H1 (cell line): ENCODE measurements around the gene OGFR. TPM values are rescaled to one million over a fixed set of nuclear protein-coding genes. Genes with fewer than 3 reads are reported as not detected.

ENCODE experiments used
- CTCF ChIA-PET: fragments of 300-600 bp; sonication (Branson Sonifier 250); formaldehyde crosslinking; loops from one replicate; lab custom pipeline; 2021; ENCODE audit not compliant: partially characterized antibody; lab: Charles Lee
- POLR2A ChIA-PET: fragments of 300-600 bp; sonication (Branson Sonifier 250); formaldehyde crosslinking; loops from one replicate; lab custom pipeline; 2021; ENCODE audit warnings: inconsistent platforms; ENCODE audit not compliant: partially characterized antibody; lab: Charles Lee
- DNase-seq, 2 experiments: peaks; one replicate each; pipeline versions ENCODE4 v3.0.0 to v3.0.0-alpha.2; 2010 to 2022; ENCODE audit warnings: low spot score in 2 of 2, low read depth in 1 of 2, mixed read lengths in 1 of 2
- FAIRE-seq: peaks from 2 replicates; lab custom pipeline; 2011; peaks lifted over from hg19 to GRCh38; lab: Jason Lieb, UNC
- H2AFZ ChIP-seq: 2 replicates; pipeline ENCODE4 v1.8.1; 2012; ENCODE audit warnings: low read length, inconsistent platforms
- H2AK5ac ChIP-seq: 2 replicates; pipeline ENCODE4 v1.6.1; 2013; ENCODE audit warnings: low read depth, low read length
- H2BK120ac ChIP-seq: replicated peaks from 2 replicates; pipeline ENCODE3; 2013; ENCODE audit warnings: low read depth, low read length, inconsistent platforms
- H2BK12ac ChIP-seq: 2 replicates; pipeline ENCODE4 v1.6.1; 2013; ENCODE audit warnings: low read depth, low read length
- H2BK15ac ChIP-seq: 2 replicates; pipeline ENCODE4 v1.6.1; 2013; ENCODE audit warnings: low read length
- H2BK20ac ChIP-seq: 2 replicates; pipeline ENCODE4 v1.6.1; 2013; ENCODE audit warnings: low read length
- H2BK5ac ChIP-seq: 2 replicates; pipeline ENCODE4 v1.6.1; 2013; ENCODE audit warnings: low read depth, low read length
- H3K14ac ChIP-seq: 2 replicates; pipeline ENCODE4 v1.6.1; 2013; ENCODE audit warnings: inconsistent platforms; ENCODE audit not compliant: insufficient read length
- H3K18ac ChIP-seq: 2 replicates; pipeline ENCODE4 v1.6.1; 2013; ENCODE audit warnings: low read length; ENCODE audit errors: extremely low read depth
- H3K23ac ChIP-seq: 2 replicates; pipeline ENCODE4 v1.6.1; 2013; ENCODE audit warnings: inconsistent platforms; ENCODE audit not compliant: insufficient read length
- H3K23me2 ChIP-seq: 2 replicates; pipeline ENCODE4 v1.6.1; 2013; ENCODE audit warnings: low read depth, low read length
- H3K27ac ChIP-seq: 2 replicates; pipeline ENCODE4 v1.6.1; 2011; ENCODE audit warnings: low read depth, low read length, inconsistent platforms
- H3K27me3 ChIP-seq, 4 experiments: replicated peaks in 1 of 4; 1 replicate in 1 of 4; 2 replicates in 3 of 4; pipeline versions ENCODE4 v1.6.1 to v1.8.1; 2011 to 2013; ENCODE audit warnings: low read length in 3 of 4, mild to moderate bottlenecking in 3 of 4, inconsistent platforms in 2 of 4, mixed read lengths in 2 of 4, moderate library complexity in 1 of 4; ENCODE audit not compliant: control insufficient read depth in 3 of 4, insufficient read depth in 3 of 4; ENCODE audit errors: extremely low read depth in 1 of 4
- H3K36me3 ChIP-seq, 4 experiments: 2 replicates each; pipeline versions ENCODE4 v1.6.1 to v1.8.1; 2011 to 2013; ENCODE audit warnings: mild to moderate bottlenecking in 4 of 4, low read length in 3 of 4, moderate library complexity in 2 of 4, control low read depth in 1 of 4, inconsistent platforms in 1 of 4; ENCODE audit not compliant: insufficient read depth in 4 of 4, control insufficient read depth in 2 of 4
- H3K4ac ChIP-seq: replicated peaks from 2 replicates; pipeline ENCODE3; 2013; ENCODE audit warnings: low read length, low read depth, mixed read lengths, inconsistent platforms; ENCODE audit not compliant: insufficient read length
- H3K4me1 ChIP-seq, 4 experiments: replicated peaks in 1 of 4; 1 replicate in 1 of 4; 2 replicates in 3 of 4; pipeline versions ENCODE4 v1.6.1 to v1.8.1; 2011 to 2013; ENCODE audit warnings: low read length in 3 of 4, inconsistent platforms in 2 of 4, mixed read lengths in 1 of 4; ENCODE audit not compliant: insufficient read depth in 4 of 4, control insufficient read depth in 3 of 4
- H3K4me2 ChIP-seq, 2 experiments: 2 replicates each; pipeline versions ENCODE4 v1.6.1 to v1.8.1; 2011 to 2013; ENCODE audit warnings: low read depth in 2 of 2, low read length in 2 of 2, control low read depth in 1 of 2, inconsistent platforms in 1 of 2, mild to moderate bottlenecking in 1 of 2; ENCODE audit not compliant: insufficient read depth in 1 of 2
- H3K4me3 ChIP-seq, 4 experiments: fragments of 200-600, 300-600 bp in 1 of 4; sonication (generic), shearing (Covaris generic), sonication (Bioruptor Twin) in 1 of 4; 2 replicates each; pipeline versions ENCODE4 v1.5.1 to v1.8.1; 2011 to 2016; ENCODE audit warnings: low read length in 4 of 4, low read depth in 3 of 4, control low read depth in 2 of 4, inconsistent platforms in 2 of 4, mild to moderate bottlenecking in 2 of 4, mixed read lengths in 1 of 4, moderate library complexity in 1 of 4; ENCODE audit not compliant: insufficient read depth in 2 of 4; ENCODE audit errors: extremely low read depth in 1 of 4
- H3K56ac ChIP-seq: replicated peaks from 2 replicates; pipeline ENCODE3; 2013; ENCODE audit warnings: low read depth, mild to moderate bottlenecking, mixed read lengths, low read length, inconsistent platforms; ENCODE audit not compliant: insufficient read length
- H3K79me1 ChIP-seq: 2 replicates; pipeline ENCODE4 v1.6.1; 2013; ENCODE audit warnings: low read depth, low read length, control low read depth
- H3K79me2 ChIP-seq, 2 experiments: 2 replicates each; pipeline versions ENCODE4 v1.6.1 to v1.8.1; 2012 to 2013; ENCODE audit warnings: low read length in 2 of 2, mild to moderate bottlenecking in 2 of 2, inconsistent platforms in 1 of 2; ENCODE audit not compliant: insufficient read depth in 2 of 2, control insufficient read depth in 1 of 2
- H3K9ac ChIP-seq, 4 experiments: replicated peaks in 1 of 4; 1 replicate in 1 of 4; 2 replicates in 3 of 4; pipeline versions ENCODE4 v1.6.1 to v1.8.1; 2011 to 2013; ENCODE audit warnings: low read depth in 3 of 4, low read length in 3 of 4, control low read depth in 2 of 4, mild to moderate bottlenecking in 2 of 4, moderate library complexity in 2 of 4, inconsistent platforms in 1 of 4; ENCODE audit errors: extremely low read depth in 1 of 4
- H3K9me3 ChIP-seq, 2 experiments: 2 replicates each; pipeline versions ENCODE4 v1.6.1 to v1.8.1; 2012 to 2013; ENCODE audit warnings: mild to moderate bottlenecking in 2 of 2, moderate library complexity in 2 of 2, control low read depth in 1 of 2, inconsistent platforms in 1 of 2, low read depth in 1 of 2, low read length in 1 of 2, mixed read lengths in 1 of 2; ENCODE audit not compliant: insufficient read depth in 2 of 2
- H4K20me1 ChIP-seq, 2 experiments: replicated peaks in 1 of 2; 2 replicates each; pipeline versions ENCODE3 to v1.8.1; 2011 to 2013; ENCODE audit warnings: inconsistent platforms in 2 of 2, low read length in 2 of 2, mild to moderate bottlenecking in 1 of 2; ENCODE audit not compliant: insufficient read depth in 2 of 2, control insufficient read depth in 1 of 2
- H4K5ac ChIP-seq: 2 replicates; pipeline ENCODE4 v1.6.1; 2013; ENCODE audit warnings: low read length, low read depth, mixed read lengths, inconsistent platforms; ENCODE audit not compliant: insufficient read length
- H4K8ac ChIP-seq: 2 replicates; pipeline ENCODE4 v1.8.0; 2013; ENCODE audit warnings: mild to moderate bottlenecking, moderate library complexity, low read length, inconsistent platforms; ENCODE audit not compliant: insufficient read depth; ENCODE audit errors: extremely low read depth
- H4K91ac ChIP-seq: replicated peaks from 2 replicates; pipeline ENCODE3; 2013; ENCODE audit warnings: low read length, mixed read lengths, inconsistent platforms; ENCODE audit not compliant: insufficient read length
- ASH2L ChIP-seq: fragments of 200-600, 300-600 bp; sonication (generic); IDR thresholded peaks from one replicate; pipeline ENCODE4 v1.7.1; 2017; ENCODE audit warnings: low read length
- JUND ChIP-seq: IDR thresholded peaks from 2 replicates; pipeline ENCODE4 v1.6.1; 2011; ENCODE audit warnings: mild to moderate bottlenecking, improper control_type of control experiment, low read length
- RAD21 ChIP-seq, 2 experiments: IDR thresholded peaks in 1 of 2; conservative IDR thresholded peaks in 1 of 2; 2 replicates each; pipeline ENCODE4 v1.6.1; 2011; ENCODE audit warnings: low read depth in 2 of 2, low read length in 2 of 2, improper control_type of control experiment in 1 of 2, inconsistent platforms in 1 of 2, mild to moderate bottlenecking in 1 of 2, moderate library complexity in 1 of 2
- RNF2 ChIP-seq: fragments of 200-900, 300-1000 bp; sonication (generic); IDR thresholded peaks from 2 replicates; pipeline ENCODE4 v1.7.1; 2016; ENCODE audit warnings: borderline replicate concordance, low read depth, mild to moderate bottlenecking, antibody characterized with exemption, low read length; ENCODE audit not compliant: poor library complexity, severe bottlenecking; ENCODE audit errors: missing control alignments
- SAP30 ChIP-seq: fragments of 300-600 bp; sonication (generic); IDR thresholded peaks from 2 replicates; pipeline ENCODE4 v1.7.1; 2012; ENCODE audit warnings: low read length, moderate library complexity, mild to moderate bottlenecking, inconsistent platforms; ENCODE audit not compliant: insufficient read depth, insufficient replicate concordance
- SRF ChIP-seq: IDR thresholded peaks from 2 replicates; pipeline ENCODE4 v1.6.1; 2011; ENCODE audit warnings: mild to moderate bottlenecking, low read depth, low read length, moderate library complexity
- SUZ12 ChIP-seq: fragments of 200-600 bp; sonication (generic); IDR thresholded peaks from 2 replicates; pipeline ENCODE4 v1.6.1; 2012; ENCODE audit warnings: mild to moderate bottlenecking, inconsistent platforms, low read length, moderate library complexity, mixed read lengths
- TAF1 ChIP-seq: IDR thresholded peaks from 2 replicates; pipeline ENCODE4 v1.6.1; 2011; ENCODE audit warnings: mild to moderate bottlenecking, low read depth, low read length
- USF2 ChIP-seq: IDR thresholded peaks from 2 replicates; pipeline ENCODE4 v1.6.1; 2011; ENCODE audit warnings: low read length, improper control_type of control experiment
- WGBS, 2 experiments: shearing (Covaris generic) in 1 of 2; methylation state at CpG; one replicate each; pipeline versions ENCODE4 v1.1.6 to v1.1.7; 2013 to 2015; ENCODE audit warnings: low lambda C conversion rate in 2 of 2, mixed read lengths in 2 of 2, inconsistent platforms in 1 of 2, low coverage in 1 of 2, missing lambda C conversion rate in 1 of 2; ENCODE audit not compliant: insufficient replicate concordance in 2 of 2, insufficient coverage in 1 of 2, insufficient read length in 1 of 2; ENCODE audit errors: extremely low coverage in 1 of 2, missing lambda C conversion rate in 1 of 2; 5-methylcytosine and 5-hydroxymethylcytosine counted together
- polyA plus RNA-seq, 7 experiments: library from polyadenylated mRNA; depleted of rRNA in 3 of 7; stranded (reverse) in 5 of 7; unstranded in 2 of 7; fragments of >200 nt in 5 of 7; fragments of 200-250 nt in 2 of 7; gene quantifications; 1 replicate in 5 of 7; 2 replicates in 1 of 7; 4 replicates in 1 of 7; pipeline versions ENCODE4 v1.2.1 to v1.2.3, GENCODE V29; 2011 to 2013; ENCODE audit warnings: missing spikeins in 2 of 7, mixed read lengths in 2 of 7
- total RNA-seq: library from RNA; stranded (reverse); fragmentation: NEBNext Ultra II Directional; extraction: Animal tissue kit (Norgen Biotek cat#: 25700); gene quantifications from 2 replicates; pipeline ENCODE4 v1.2.1, GENCODE V29; 2021

Gene OGFR
- total and polyA plus RNA-seq, 2 of the 8 experiments (the other 6 are each of a cell fraction or from before 2014, with no cell fraction given), result 13.9 to 25.1 TPM

GRCh38 chr20:62814060-62814708, 9.5 kb downstream of the OGFR start:
- Histone ChIP-seq H3K9ac (no peak overlapping the region), H2BK12ac (no peak overlapping the region), H4K20me1 (peaks cover 0 to 5% of the 10 kb centered on the region in 2 experiments), H3K23ac (no peak overlapping the region), H3K36me3 (peaks cover 0 to 19% (median 8%) of the 10 kb centered on the region in 4 experiments; a peak in 4 of 8 replicates), H3K14ac (no peak overlapping the region), H4K5ac (no peak overlapping the region), H3K18ac (no peak overlapping the region), H2AK5ac (no peak overlapping the region), H2BK5ac (peak overlapping the region; percentile 82; the same call in 1 of the 2 replicates), H2AFZ (no peak overlapping the region), H3K4me1 (peaks cover 0 to 17% (median 11%) of the 10 kb centered on the region in 4 experiments; a peak in 5 of 7 replicates), H3K9me3 (no peaks in the 10 kb centered on the region), H3K27me3 (peaks cover 0 to 8% (median 2%) of the 10 kb centered on the region in 4 experiments; a peak in 2 of 7 replicates), H4K8ac (0 out of 2 replicates have a peak overlapping the region, but pooled peaks have one; percentile 53), H3K4ac (no peak overlapping the region), H3K23me2 (peaks cover 13% of the 10 kb centered on the region), H3K4me3 (no peak overlapping the region), H3K56ac (no peak overlapping the region), H2BK120ac (no peak overlapping the region), H3K4me2 (no peak overlapping the region), H3K79me1 (no peaks in the 10 kb centered on the region), H3K27ac (no peak overlapping the region), H2BK20ac (no peak overlapping the region), H2BK15ac (no peak overlapping the region), H4K91ac (no peak overlapping the region), H3K79me2 (no peaks in the 10 kb centered on the region)
- ChIA-PET CTCF (interaction anchor here (0.7 to 3.5 kb wide), 5 partner anchors 15 to 224 kb away, joined by 3 to 15 read pairs (median 3); no protein-coding TSS in a partner anchor), POLR2A (interaction anchor here (0.6 to 2.4 kb wide), 11 partner anchors 9 to 128 kb away, joined by 3 to 14 read pairs (median 7); partner anchors contain the start of gene GID8)
- whole genome bisulfite sequencing, 2 experiments, result 85% methylated on average over 11 of the region's 13 CpGs; no CpG with 5 or more reads in 1 of the 2 experiments
- FAIRE-seq (no peak), DNase-seq (no peak)
- TF ChIP-seq SAP30 (no peak), USF2 (no peak), RNF2 (no peak), TAF1 (no peak), SRF (no peak), JUND (no peak), ASH2L (no peak), SUZ12 (no peak), RAD21 (IDR thresholded peaks at IDR 0.05 in 1 of 2, conservative IDR thresholded peaks at IDR 0.05 in 1 of 2; ENCODE audit: low read depth in 2 of 2, low read length in 2 of 2) (no peak)
